ENCODE results near the gene TMEM50B. TPM values are rescaled to one million over a fixed set of nuclear protein-coding genes. Genes with fewer than 3 reads are reported as not detected.

TMEM50B gene
- total RNA-seq, 1 experiment from 2014 or later, result 28.4 TPM

- TF ChIP-seq CTCF (IDR thresholded peaks at IDR 0.05; ENCODE audit: unreplicated experiment), result no peak
- CTCF ChIA-PET, result interaction anchor here (0.7 to 1.6 kb wide), 5 partner anchors 9 to 43 kb away, joined by 3 to 9 read pairs (median 3); no protein-coding TSS in a partner anchor
- Mint-ChIP-seq H3K4me1 (ENCODE audit: low read depth, unreplicated experiment) (peaks cover 13% of the 10 kb centered on the region), H3K27ac (ENCODE audit: unreplicated experiment) (peak overlapping the region; percentile 78), H3K4me3 (ENCODE audit: low read depth, unreplicated experiment) (peak overlapping the region; percentile 88), H3K27me3 (ENCODE audit: unreplicated experiment) (no peaks in the 10 kb centered on the region), H3K36me3 (ENCODE audit: insufficient read depth, unreplicated experiment) (peaks cover 33% of the 10 kb centered on the region), H3K9me3 (ENCODE audit: low read depth, unreplicated experiment) (peaks cover 2% of the 10 kb centered on the region)
- peak; percentile 37 for DNase-seq
- intact Hi-C loops (cut with micrococcal nuclease; ENCODE audit: unreplicated experiment), result no loop called here
- TSS peak; percentile 92 for BruUV-seq (replicated peaks)
Observed at GRCh38 chr21:33403786-33404585, 75.8 kb downstream of the TMEM50B start.

- intact Hi-C loops (cut with micrococcal nuclease; ENCODE audit: unreplicated experiment), result no loop called here
- peak within 1 kb of the TSS; percentile 78 for H3K27ac Mint-ChIP-seq (ENCODE audit: unreplicated experiment)
- peak within 1 kb of the TSS; percentile 88 for H3K4me3 Mint-ChIP-seq (ENCODE audit: low read depth, unreplicated experiment)
- peaks cover 33% of the 10 kb centered on the region for H3K36me3 Mint-ChIP-seq (ENCODE audit: insufficient read depth, unreplicated experiment)
- peaks cover 13% of the 10 kb centered on the region for H3K4me1 Mint-ChIP-seq (ENCODE audit: low read depth, unreplicated experiment)
- CTCF ChIA-PET, result interaction anchor here (0.9 to 1.6 kb wide), 3 partner anchors 14 to 42 kb away, joined by 3 to 9 read pairs (median 3); no protein-coding TSS in a partner anchor
- H3K27me3 Mint-ChIP-seq (ENCODE audit: unreplicated experiment), result no peaks in the 10 kb centered on the region
- TF ChIP-seq CTCF (IDR thresholded peaks at IDR 0.05; ENCODE audit: unreplicated experiment), result no peak
- no TSS peak for BruUV-seq (replicated peaks)
- H3K9me3 Mint-ChIP-seq (ENCODE audit: low read depth, unreplicated experiment), result peaks cover 2% of the 10 kb centered on the region
- DNase-seq, result peak; percentile 44
Observed at GRCh38 chr21:33403128-33403785, 76.5 kb downstream of the TMEM50B start, which contains the start of gene IFNGR2. TSS of gene IFNGR2 (plus strand) at chr21:33403413. CDS start at chr21:33403544, 131 bp downstream.

- no peak overlapping the region for H3K27ac Mint-ChIP-seq (ENCODE audit: unreplicated experiment)
- intact Hi-C loops (cut with micrococcal nuclease; ENCODE audit: unreplicated experiment), result no loop called here
Observed at GRCh38 chr21:33402001-33402979, 77.5 kb downstream of the TMEM50B start.

More at GRCh38 chr21:33402001-33402979, 77.5 kb downstream of the TMEM50B start:
- CTCF ChIA-PET, result no interaction called here
- BruUV-seq (replicated peaks), result no TSS peak
- H3K9me3 Mint-ChIP-seq (ENCODE audit: low read depth, unreplicated experiment), result peaks cover 2% of the 10 kb centered on the region
- no peak for DNase-seq
- no peak for TF ChIP-seq CTCF (IDR thresholded peaks at IDR 0.05; ENCODE audit: unreplicated experiment)
- H3K4me1 Mint-ChIP-seq (ENCODE audit: low read depth, unreplicated experiment), result peaks cover 13% of the 10 kb centered on the region
- no peaks in the 10 kb centered on the region for H3K27me3 Mint-ChIP-seq (ENCODE audit: unreplicated experiment)
- peaks cover 33% of the 10 kb centered on the region for H3K36me3 Mint-ChIP-seq (ENCODE audit: insufficient read depth, unreplicated experiment)
- no peak overlapping the region for H3K4me3 Mint-ChIP-seq (ENCODE audit: low read depth, unreplicated experiment)

All from Calu3 (cell line).